PC-3 (cell line): ENCODE measurements around the gene COX17. TPM values are rescaled to one million over a fixed set of nuclear protein-coding genes. Genes with fewer than 3 reads are reported as not detected.

Source experiments
- ATAC-seq: fragments of 200-7000 bp; cut with Tn5 transposase; 2 replicates; pipeline ENCODE4 v1.9.1; 2020; ENCODE audit warnings: mild to moderate bottlenecking, moderate library complexity
- BruUV-seq: library from RNA; stranded (reverse); fragments of 400-500 nt; replicated peaks from 2 replicates; lab custom pipeline; 2021; lab: Mats Ljungman, UMichigan
- CTCF ChIA-PET: fragments of 300-600 bp; sonication (Branson Sonifier 250); formaldehyde crosslinking; loops from one replicate; lab custom pipeline; 2022; ENCODE audit warnings: antibody characterized with exemption; lab: Charles Lee
- POLR2A ChIA-PET: fragments of 300-600 bp; sonication (Branson Sonifier 250); formaldehyde crosslinking; loops from one replicate; lab custom pipeline; 2022; ENCODE audit warnings: antibody characterized with exemption; ENCODE audit not compliant: unreplicated experiment; lab: Charles Lee
- DNase-seq: peaks from one replicate; pipeline ENCODE4 v3.0.0-alpha.2; 2015
- H2AFZ ChIP-seq: fragments of 300-600 bp; sonication (generic); 2 replicates; pipeline ENCODE4 v1.6.0; 2016; ENCODE audit warnings: antibody characterized with exemption, low read length
- H3F3A ChIP-seq: fragments of 300-600 bp; sonication (generic); one replicate; pipeline ENCODE4 v1.6.0; 2017; ENCODE audit warnings: antibody characterized with exemption, low read length, control low read depth, mild to moderate bottlenecking; ENCODE audit not compliant: unreplicated experiment
- H3K27ac ChIP-seq: fragments of 300-600 bp; sonication (generic); 2 replicates; pipeline ENCODE4 v1.5.1; 2016; ENCODE audit warnings: mild to moderate bottlenecking, low read length
- H3K27me3 ChIP-seq: fragments of 300-600 bp; sonication (generic); 2 replicates; pipeline ENCODE4 v1.6.1; 2016; ENCODE audit warnings: low read length, mixed read lengths
- H3K36me3 ChIP-seq: fragments of 300-600 bp; sonication (generic); 2 replicates; pipeline ENCODE4 v1.6.1; 2016; ENCODE audit warnings: low read depth, mixed run types, low read length, mixed read lengths
- H3K4me1 ChIP-seq: fragments of 300-600 bp; sonication (generic); 2 replicates; pipeline ENCODE4 v1.5.1; 2016; ENCODE audit warnings: low read length; ENCODE audit not compliant: insufficient read depth
- H3K4me2 ChIP-seq: fragments of 300-600 bp; sonication (generic); 2 replicates; pipeline ENCODE4 v1.6.0; 2016; ENCODE audit warnings: low read length
- H3K4me3 ChIP-seq: fragments of 300-600 bp; sonication (generic); 2 replicates; pipeline ENCODE4 v1.5.1; 2016; ENCODE audit warnings: mild to moderate bottlenecking, low read length, mixed read lengths
- H3K79me2 ChIP-seq: fragments of 300-600 bp; sonication (generic); 2 replicates; pipeline ENCODE4 v1.6.1; 2017; ENCODE audit warnings: low read length, mixed read lengths
- H3K9ac ChIP-seq: fragments of 300-600 bp; sonication (generic); 2 replicates; pipeline ENCODE4 v1.6.0; 2016; ENCODE audit warnings: mild to moderate bottlenecking, low read length
- H3K9me2 ChIP-seq: fragments of 300-600 bp; sonication (generic); replicated peaks from 2 replicates; pipeline ENCODE4 v1.6.1; 2016; ENCODE audit warnings: mixed run types, low read length, mixed read lengths
- H3K9me3 ChIP-seq: fragments of 300-600 bp; sonication (generic); 2 replicates; pipeline ENCODE4 v1.6.1; 2016; ENCODE audit warnings: low read length, mixed read lengths
- H4K20me1 ChIP-seq: fragments of 300-600 bp; sonication (generic); 2 replicates; pipeline ENCODE4 v1.6.1; 2016; ENCODE audit warnings: low read length, mixed read lengths
- CTCF ChIP-seq: fragments of 300-600 bp; sonication (generic); conservative IDR thresholded peaks from 2 replicates; pipeline ENCODE4 v1.5.1; 2017; ENCODE audit warnings: antibody characterized with exemption, low read depth, mild to moderate bottlenecking, low read length
- EZH2 ChIP-seq: fragments of 300-600 bp; sonication (generic); IDR thresholded peaks from one replicate; pipeline ENCODE4 v1.6.1; 2017; ENCODE audit warnings: antibody characterized with exemption, mild to moderate bottlenecking, low read length; ENCODE audit not compliant: unreplicated experiment
- EZH2phosphoT487 ChIP-seq: fragments of 300-600 bp; sonication (generic); IDR thresholded peaks from 2 replicates; pipeline ENCODE4 v1.6.1; 2018; ENCODE audit warnings: mild to moderate bottlenecking, antibody characterized with exemption, low read length, borderline replicate concordance
- intact Hi-C: fragments of 100-400 bp; cut with micrococcal nuclease; formaldehyde crosslinking; loops from 2 replicates; pipeline ENCODE4 v1.9.0; 2023
- total RNA-seq: library from RNA; depleted of rRNA; stranded (reverse); fragments of >200 nt; gene quantifications from 2 replicates; pipeline ENCODE4 v1.2.3, GENCODE V29; 2014

The COX17 gene
- total RNA-seq, 1 experiment from 2014 or later = 159 TPM

- Histone ChIP-seq H4K20me1 (no peaks in the 10 kb centered on the region), H3K79me2 (no peaks in the 10 kb centered on the region), H3K9me2 (no peaks in the 10 kb centered on the region), H2AFZ (peak overlapping the region; percentile 27), H3K27ac (no peak overlapping the region), H3K9me3 (no peaks in the 10 kb centered on the region), H3K27me3 (no peaks in the 10 kb centered on the region), H3K4me2 (no peak overlapping the region), H3F3A (no peaks in the 10 kb centered on the region), H3K36me3 (no peaks in the 10 kb centered on the region), H3K4me3 (no peak overlapping the region), H3K4me1 (peaks cover 37% of the 10 kb centered on the region), H3K9ac (no peak overlapping the region)
- ChIA-PET POLR2A (interaction anchor here (0.5 to 0.6 kb wide), 2 partner anchors 9 to 12 kb away, joined by 3 to 8 read pairs; no protein-coding TSS in a partner anchor), CTCF (interaction anchor here (0.6 kb wide), 1 partner anchor 49 kb away, joined by 3 read pairs; no protein-coding TSS in a partner anchor)
- ATAC-seq = no peak
- no TSS peak for BruUV-seq
- TF ChIP-seq EZH2phosphoT487 (no peak), EZH2 (no peak)
- no peak for DNase-seq
- intact Hi-C loops = no loop called here
Measured at GRCh38 chr3:119630880-119631329, 46.3 kb downstream of the COX17 start.

GRCh38 chr3:119630128-119630879, 46.9 kb downstream of the COX17 start:
- no TSS peak for BruUV-seq
- Histone ChIP-seq H3K27ac (no peak overlapping the region), H3K9me2 (no peaks in the 10 kb centered on the region), H3K9ac (no peak overlapping the region), H3K4me3 (no peak overlapping the region), H3K9me3 (no peaks in the 10 kb centered on the region), H2AFZ (peak overlapping the region; percentile 27), H3K4me1 (peaks cover 34% of the 10 kb centered on the region), H3K4me2 (no peak overlapping the region), H3K79me2 (no peaks in the 10 kb centered on the region), H3F3A (no peaks in the 10 kb centered on the region), H4K20me1 (no peaks in the 10 kb centered on the region), H3K27me3 (no peaks in the 10 kb centered on the region), H3K36me3 (no peaks in the 10 kb centered on the region)
- ChIA-PET POLR2A (interaction anchor here (0.5 to 0.6 kb wide), 2 partner anchors 10 to 12 kb away, joined by 3 to 8 read pairs; no protein-coding TSS in a partner anchor), CTCF (interaction anchor here (0.6 kb wide), 2 partner anchors 49 to 50 kb away, joined by 3 to 4 read pairs; no protein-coding TSS in a partner anchor)
- no peak for TF ChIP-seq CTCF
- no peak for TF ChIP-seq EZH2phosphoT487
- no peak for TF ChIP-seq EZH2
- DNase-seq (no peak), ATAC-seq (no peak)
- intact Hi-C loops = no loop called here

GRCh38 chr3:119628816-119629445, 48.3 kb downstream of the COX17 start:
- no peak overlapping the region for H3K4me3 ChIP-seq
- H2AFZ ChIP-seq = no peak overlapping the region
- H3K4me1 ChIP-seq = peaks cover 34% of the 10 kb centered on the region
- H3K27ac ChIP-seq = peak overlapping the region; percentile 43
- H3K9me3 ChIP-seq = no peaks in the 10 kb centered on the region
- no peaks in the 10 kb centered on the region for H3K36me3 ChIP-seq
- no peaks in the 10 kb centered on the region for H3K27me3 ChIP-seq
- ChIA-PET CTCF (no interaction called here), POLR2A (no interaction called here)
- TF ChIP-seq EZH2phosphoT487 = no peak
- DNase-seq = peak; percentile 57
- intact Hi-C loops = loop anchor here (1.0 to 5.0 kb wide), 2 partner anchors 33 to 52 kb away; partner anchors contain the start of gene ADPRH
- no TSS peak for BruUV-seq
- no peaks in the 10 kb centered on the region for H3K9me2 ChIP-seq
- ATAC-seq = peak; percentile 67
- H3K4me2 ChIP-seq = peak overlapping the region; percentile 29
- H3F3A ChIP-seq = no peaks in the 10 kb centered on the region
- H3K79me2 ChIP-seq = no peaks in the 10 kb centered on the region
- no peak overlapping the region for H3K9ac ChIP-seq
- H4K20me1 ChIP-seq = no peaks in the 10 kb centered on the region
